SK-N-SH (cell line): Measurements from ENCODE around the gene MPIG6B. TPM values are rescaled to one million over a fixed set of nuclear protein-coding genes. Genes with fewer than 3 reads are reported as not detected.

ENCODE experiments used
- CTCF ChIA-PET: fragments of 300-600, 350-600 bp; formaldehyde crosslinking; extraction: SDS; loops from one replicate; lab custom pipeline; 2021; lab: Yijun Ruan, JAX
- POLR2A ChIA-PET: fragments of 350-600 bp; sonication (Branson Sonifier 250); formaldehyde crosslinking; extraction: SDS; loops from one replicate; lab custom pipeline; 2020; ENCODE audit warnings: antibody characterized with exemption, inconsistent platforms; lab: Yijun Ruan, JAX
- DNase-seq: peaks from one replicate; pipeline ENCODE4 v3.0.0; 2012
- H2AFZ ChIP-seq: fragments of 200-600 bp; sonication (generic); 2 replicates; pipeline ENCODE4 v1.8.1; 2016; ENCODE audit warnings: antibody characterized with exemption, mild to moderate bottlenecking, low read depth
- H3F3A ChIP-seq: fragments of 200-600 bp; sonication (generic); replicated peaks from 2 replicates; pipeline ENCODE3; 2016; ENCODE audit warnings: antibody characterized with exemption, mild to moderate bottlenecking; ENCODE audit not compliant: insufficient read depth
- H3K27ac ChIP-seq, 2 experiments: fragments of 200-500 bp in 1 of 2; fragments of 200-600 bp in 1 of 2; sonication (Bioruptor generic) in 1 of 2; sonication (generic), shearing (Covaris generic) in 1 of 2; 2 replicates each; pipeline versions ENCODE4 v1.5.1 to v1.6.1; 2014 to 2016; ENCODE audit warnings: low read depth in 2 of 2, inconsistent platforms in 1 of 2, low read length in 1 of 2, mild to moderate bottlenecking in 1 of 2, mixed read lengths in 1 of 2
- H3K27me3 ChIP-seq: fragments of 200-600 bp; sonication (generic), shearing (Covaris generic); 2 replicates; pipeline ENCODE4 v1.6.1; 2016; ENCODE audit warnings: mixed run types; ENCODE audit not compliant: insufficient read depth
- H3K36me3 ChIP-seq, 2 experiments: fragments of 200-500 bp in 1 of 2; fragments of 200-600 bp in 1 of 2; sonication (Bioruptor generic) in 1 of 2; sonication (generic) in 1 of 2; replicated peaks in 1 of 2; 2 replicates each; pipeline versions ENCODE3 to v1.5.1; 2014 to 2016; ENCODE audit warnings: low read length in 1 of 2, mild to moderate bottlenecking in 1 of 2; ENCODE audit not compliant: insufficient read depth in 2 of 2, control insufficient read depth in 1 of 2
- H3K4me1 ChIP-seq, 2 experiments: fragments of 200-500 bp in 1 of 2; fragments of 200-600 bp in 1 of 2; sonication (Bioruptor generic) in 1 of 2; sonication (generic), shearing (Covaris generic) in 1 of 2; 2 replicates each; pipeline versions ENCODE4 v1.5.1 to v1.6.1; 2014 to 2016; ENCODE audit warnings: low read depth in 1 of 2, low read length in 1 of 2, mixed run types in 1 of 2; ENCODE audit not compliant: insufficient read depth in 2 of 2, control insufficient read depth in 1 of 2
- H3K4me2 ChIP-seq: fragments of 200-600 bp; sonication (generic), shearing (Covaris generic); 2 replicates; pipeline ENCODE4 v1.6.1; 2017; ENCODE audit warnings: mixed run types
- H3K4me3 ChIP-seq, 2 experiments: fragments of 200-500 bp in 1 of 2; fragments of 200-600 bp in 1 of 2; sonication (Bioruptor generic) in 1 of 2; sonication (generic), shearing (Covaris generic) in 1 of 2; 2 replicates each; pipeline versions ENCODE4 v1.5.1 to v1.8.1; 2014 to 2016; ENCODE audit warnings: low read depth in 2 of 2, inconsistent platforms in 1 of 2, low read length in 1 of 2, mild to moderate bottlenecking in 1 of 2, mixed read lengths in 1 of 2, moderate library complexity in 1 of 2
- H3K79me2 ChIP-seq: fragments of 200-600 bp; sonication (generic); 2 replicates; pipeline ENCODE4 v1.8.1; 2017; ENCODE audit warnings: mild to moderate bottlenecking; ENCODE audit not compliant: insufficient read depth
- H3K9ac ChIP-seq: fragments of 200-600 bp; sonication (generic); 2 replicates; pipeline ENCODE4 v1.6.1; 2017; ENCODE audit warnings: mixed run types
- H3K9me2 ChIP-seq: fragments of 200-600 bp; sonication (generic); 2 replicates; pipeline ENCODE4 v1.6.1; 2017; ENCODE audit warnings: mixed run types
- H3K9me3 ChIP-seq: fragments of 200-600 bp; sonication (generic); 2 replicates; pipeline ENCODE4 v1.6.1; 2017; ENCODE audit warnings: mixed run types, mild to moderate bottlenecking, moderate library complexity
- H4K20me1 ChIP-seq: fragments of 200-600 bp; sonication (generic); 2 replicates; pipeline ENCODE4 v1.6.1; 2017; ENCODE audit warnings: mild to moderate bottlenecking, mixed run types; ENCODE audit not compliant: insufficient read depth
- EZH2phosphoT487 ChIP-seq: fragments of 200-600 bp; sonication (generic); IDR thresholded peaks from 2 replicates; pipeline ENCODE4 v1.6.1; 2017; ENCODE audit warnings: low read depth, mixed run types, mild to moderate bottlenecking, antibody characterized with exemption, moderate library complexity, borderline replicate concordance
- GATA2 ChIP-seq: sonication (generic); formaldehyde crosslinking; IDR thresholded peaks from 2 replicates; pipeline ENCODE4 v1.5.0; 2020; ENCODE audit warnings: mild to moderate bottlenecking, missing genetic modification reagents
- MEF2A ChIP-seq: IDR thresholded peaks from 2 replicates; pipeline ENCODE4 v1.4.0; 2012; ENCODE audit warnings: low read depth, borderline replicate concordance
- MXI1 ChIP-seq: IDR thresholded peaks from 2 replicates; pipeline ENCODE4 v1.6.1; 2012; ENCODE audit warnings: mild to moderate bottlenecking, low read depth, low read length, improper control_type of control experiment
- NRF1 ChIP-seq: IDR thresholded peaks from 2 replicates; pipeline ENCODE4 v1.6.1; 2012; ENCODE audit warnings: low read depth, mild to moderate bottlenecking, low read length
- POLR2AphosphoS5 ChIP-seq: IDR thresholded peaks from 2 replicates; pipeline ENCODE4 v1.6.1; 2012; ENCODE audit warnings: low read depth, low read length
- YY1 ChIP-seq: IDR thresholded peaks from 2 replicates; pipeline ENCODE4 v1.4.0; 2012; ENCODE audit warnings: low read depth, mild to moderate bottlenecking
- WGBS: methylation state at CpG from one replicate; pipeline ENCODE4 v1.1.6; 2017; ENCODE audit warnings: low lambda C conversion rate; 5-methylcytosine and 5-hydroxymethylcytosine counted together
- polyA plus RNA-seq, 3 experiments: library from polyadenylated mRNA; depleted of rRNA; stranded (reverse); fragments of >200 nt; gene quantifications; 2 replicates each; pipeline ENCODE4 v1.2.3, GENCODE V29; 2012
- TF ChIP-seq, protein P1 (sequence below): fragments of 150-350 bp; IDR thresholded peaks from 2 replicates; pipeline ENCODE4 v1.6.1; 2016; ENCODE audit warnings: mild to moderate bottlenecking, low read depth, low read length
- TF ChIP-seq, protein P2 (sequence below): IDR thresholded peaks from 2 replicates; pipeline ENCODE4 v1.4.0; 2012; ENCODE audit warnings: low read depth, borderline replicate concordance
- TF ChIP-seq, protein P3 (sequence below): IDR thresholded peaks from 2 replicates; pipeline ENCODE4 v1.4.0; 2012; ENCODE audit warnings: low read depth
- TF ChIP-seq, protein P4 (sequence below): fragments of 150-350 bp; IDR thresholded peaks from 2 replicates; pipeline ENCODE4 v1.6.1; 2017; ENCODE audit warnings: antibody characterized with exemption, low read length, low read depth, borderline replicate concordance

The MPIG6B gene
- polyA plus RNA-seq, 1 of the 3 experiments (the other 2 are of a cell fraction), result not detected

DNA sequence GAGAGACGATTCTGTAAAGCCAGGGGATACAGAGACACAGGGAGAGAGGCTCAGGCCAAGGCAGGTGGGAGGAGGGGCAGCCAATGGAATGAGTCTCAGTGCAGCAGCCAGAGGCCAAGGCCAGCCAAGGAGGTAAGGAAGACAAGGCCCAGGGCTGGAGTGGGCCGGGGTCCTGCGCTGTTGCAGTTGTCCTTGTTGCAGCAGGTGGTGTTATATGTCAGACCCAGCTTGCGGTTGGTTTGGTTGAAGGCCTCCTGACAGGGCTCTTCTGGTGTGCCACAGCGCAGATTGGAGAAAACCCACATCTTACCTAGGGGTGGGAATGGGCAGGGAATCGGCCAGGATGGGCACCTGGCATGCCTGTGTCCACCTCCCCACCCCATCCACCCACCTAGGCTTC, 4.2 kb upstream of the MPIG6B start (continued):
- TF ChIP-seq, protein P1, sequence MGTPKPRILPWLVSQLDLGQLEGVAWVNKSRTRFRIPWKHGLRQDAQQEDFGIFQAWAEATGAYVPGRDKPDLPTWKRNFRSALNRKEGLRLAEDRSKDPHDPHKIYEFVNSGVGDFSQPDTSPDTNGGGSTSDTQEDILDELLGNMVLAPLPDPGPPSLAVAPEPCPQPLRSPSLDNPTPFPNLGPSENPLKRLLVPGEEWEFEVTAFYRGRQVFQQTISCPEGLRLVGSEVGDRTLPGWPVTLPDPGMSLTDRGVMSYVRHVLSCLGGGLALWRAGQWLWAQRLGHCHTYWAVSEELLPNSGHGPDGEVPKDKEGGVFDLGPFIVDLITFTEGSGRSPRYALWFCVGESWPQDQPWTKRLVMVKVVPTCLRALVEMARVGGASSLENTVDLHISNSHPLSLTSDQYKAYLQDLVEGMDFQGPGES, result no peak
- TF ChIP-seq MEF2A (no peak), MXI1 (no peak)
- TF ChIP-seq, protein P2, sequence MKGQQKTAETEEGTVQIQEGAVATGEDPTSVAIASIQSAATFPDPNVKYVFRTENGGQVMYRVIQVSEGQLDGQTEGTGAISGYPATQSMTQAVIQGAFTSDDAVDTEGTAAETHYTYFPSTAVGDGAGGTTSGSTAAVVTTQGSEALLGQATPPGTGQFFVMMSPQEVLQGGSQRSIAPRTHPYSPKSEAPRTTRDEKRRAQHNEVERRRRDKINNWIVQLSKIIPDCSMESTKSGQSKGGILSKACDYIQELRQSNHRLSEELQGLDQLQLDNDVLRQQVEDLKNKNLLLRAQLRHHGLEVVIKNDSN, result no peak
- TF ChIP-seq, protein P3, sequence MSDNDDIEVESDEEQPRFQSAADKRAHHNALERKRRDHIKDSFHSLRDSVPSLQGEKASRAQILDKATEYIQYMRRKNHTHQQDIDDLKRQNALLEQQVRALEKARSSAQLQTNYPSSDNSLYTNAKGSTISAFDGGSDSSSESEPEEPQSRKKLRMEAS, result no peak

DNA sequence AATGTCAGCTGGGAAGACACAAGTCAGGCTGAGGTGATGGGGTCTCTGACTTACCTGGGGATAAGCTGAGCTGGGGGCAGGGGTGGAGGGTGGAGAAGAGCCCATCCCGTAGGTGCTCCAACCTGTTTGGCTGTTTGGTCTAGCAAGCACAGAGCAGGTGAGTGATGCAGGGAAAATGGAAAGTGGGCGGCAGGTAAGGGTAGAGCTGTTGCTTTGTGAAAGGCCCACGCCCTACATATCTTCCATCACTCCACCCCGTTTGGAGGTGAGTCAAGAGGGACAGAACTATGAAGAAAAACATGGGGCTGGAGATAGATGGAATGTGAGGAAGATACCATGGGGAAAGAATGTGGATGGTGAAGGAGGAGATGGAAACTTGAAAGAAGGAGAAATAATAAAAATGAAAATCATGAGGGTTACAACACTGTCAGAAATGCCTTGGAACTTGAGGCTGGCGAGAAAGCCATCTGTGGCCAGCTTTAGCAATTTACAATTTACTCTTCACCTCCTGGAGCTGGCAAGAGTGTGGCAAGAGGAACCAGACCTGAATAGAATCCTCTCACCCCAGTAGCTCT, 2.9 kb upstream of the MPIG6B start:
- CTCF ChIA-PET, result interaction anchor here (1.0 kb wide), 1 partner anchor 9 kb away, joined by 4 read pairs; no protein-coding TSS in a partner anchor
- H4K20me1 ChIP-seq, result no peaks in the 10 kb centered on the region
- no peak for DNase-seq

More for the DNA sequence above, 2.9 kb upstream of the MPIG6B start:
- peaks cover 3% of the 10 kb centered on the region for H3F3A ChIP-seq
- H3K9ac ChIP-seq, result no peak overlapping the region
- no peaks in the 10 kb centered on the region for H3K9me3 ChIP-seq
- POLR2A ChIA-PET, result no interaction called here
- H3K27ac ChIP-seq, result no peak overlapping the region
- 67% methylated on average over 5 of the region's 5 CpGs for WGBS
- H3K36me3 ChIP-seq, result no peaks in the 10 kb centered on the region
- TF ChIP-seq EZH2phosphoT487 (no peak), GATA2 (CRISPR knock-in tag) (no peak), POLR2AphosphoS5 (no peak), YY1 (no peak), NRF1 (no peak)
- TF ChIP-seq, protein P4, sequence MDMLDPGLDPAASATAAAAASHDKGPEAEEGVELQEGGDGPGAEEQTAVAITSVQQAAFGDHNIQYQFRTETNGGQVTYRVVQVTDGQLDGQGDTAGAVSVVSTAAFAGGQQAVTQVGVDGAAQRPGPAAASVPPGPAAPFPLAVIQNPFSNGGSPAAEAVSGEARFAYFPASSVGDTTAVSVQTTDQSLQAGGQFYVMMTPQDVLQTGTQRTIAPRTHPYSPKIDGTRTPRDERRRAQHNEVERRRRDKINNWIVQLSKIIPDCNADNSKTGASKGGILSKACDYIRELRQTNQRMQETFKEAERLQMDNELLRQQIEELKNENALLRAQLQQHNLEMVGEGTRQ, result no peak
- TF ChIP-seq, protein P1, result no peak
- TF ChIP-seq, all 33 proteins: peak for 0
- no peak overlapping the region for H2AFZ ChIP-seq
- no peaks in the 10 kb centered on the region for H3K9me2 ChIP-seq
- no peak overlapping the region for H3K4me3 ChIP-seq
- H3K27me3 ChIP-seq, result no peaks in the 10 kb centered on the region
- H3K4me2 ChIP-seq, result no peak overlapping the region
- no peaks in the 10 kb centered on the region for H3K4me1 ChIP-seq
- H3K79me2 ChIP-seq, result no peaks in the 10 kb centered on the region
